ENCODE measurements around the gene FEZ2. TPM values are rescaled to one million over a fixed set of nuclear protein-coding genes. Genes with fewer than 3 reads are reported as not detected.

Gene FEZ2
- total RNA-seq, 4 donors from 2014 or later = 34.3 to 51.6 (median 44.5) TPM

DNA sequence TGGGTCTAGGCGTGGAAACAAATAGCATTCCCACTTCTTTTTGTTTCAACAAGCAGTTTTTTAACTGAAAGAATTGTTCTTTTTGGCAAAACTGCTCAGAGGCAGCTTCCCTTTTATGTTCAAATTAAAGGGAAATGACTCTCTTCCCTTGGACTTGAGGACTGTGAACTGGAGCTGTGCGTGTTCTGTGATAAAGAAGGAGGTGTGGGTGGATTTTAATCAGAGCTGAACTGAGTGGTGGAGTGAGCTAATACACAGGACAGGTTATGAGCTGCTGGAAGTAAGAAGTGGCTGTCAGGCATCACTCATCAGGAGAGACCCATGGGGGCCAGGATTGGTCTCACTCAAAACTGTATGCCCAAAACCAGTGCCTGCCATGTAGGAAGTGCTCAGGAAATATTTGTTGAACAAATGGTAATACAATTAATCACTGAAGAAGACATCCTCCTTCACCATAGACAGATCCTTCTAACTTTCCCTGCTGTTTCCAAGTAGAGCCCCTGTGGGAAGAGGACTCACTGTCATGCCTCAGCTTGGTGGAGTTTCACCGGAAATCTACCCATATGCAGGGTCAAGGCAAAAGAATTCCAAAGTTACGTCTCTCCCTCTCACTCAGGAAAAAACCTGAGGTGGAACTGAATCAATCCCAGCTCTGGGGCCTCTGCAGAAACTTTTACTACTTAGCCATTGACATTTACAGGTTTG is 55.9 kb downstream of the FEZ2 start:
- 80 to 85% methylated on average over 4 of the region's 4 CpGs for WGBS, 2 donors

DNA sequence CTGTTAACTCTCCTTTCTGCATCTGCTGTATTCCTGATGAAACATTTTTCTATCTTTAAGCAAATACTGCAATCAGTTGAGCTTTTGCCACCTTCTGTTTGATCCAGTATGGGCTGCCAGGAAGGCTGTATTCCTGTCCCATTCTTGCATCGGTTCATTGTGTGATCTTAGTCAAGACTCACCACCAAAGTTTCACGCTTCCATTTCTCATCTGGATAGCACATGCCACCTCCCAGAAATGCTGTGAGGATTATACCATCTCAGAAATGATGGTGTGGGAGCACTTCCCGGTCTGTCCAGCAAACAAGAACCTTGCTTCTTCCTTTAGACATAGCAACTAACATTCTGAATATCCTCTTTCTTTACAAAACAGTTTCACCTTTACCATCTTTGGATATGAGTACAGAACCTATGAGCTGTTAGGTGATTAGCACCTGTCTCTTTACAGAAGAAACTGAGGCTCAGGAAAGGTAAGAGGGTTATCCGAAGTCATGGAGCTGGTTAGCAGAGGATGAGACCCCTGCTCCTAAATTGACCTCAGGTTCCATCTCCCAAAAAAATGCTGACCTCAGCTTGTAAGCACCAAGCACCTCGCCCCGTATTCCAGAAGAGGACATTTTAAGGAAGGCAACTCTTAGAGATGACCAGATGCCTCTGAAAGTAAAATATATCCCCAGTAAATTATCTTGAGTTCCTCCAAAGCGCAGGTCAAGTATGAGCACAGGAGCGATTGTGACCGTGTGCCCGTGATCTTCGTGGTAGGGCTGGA is 56.8 kb downstream of the FEZ2 start:
- Histone ChIP-seq H3K9me3 (no peaks in the 10 kb centered on the region), H3K4me1 (peaks cover 0 to 5% of the 10 kb centered on the region in 2 donors), H3K4me3 (replicated peaks in 1 of 3) (no peak overlapping the region), H3K27me3 (no peaks in the 10 kb centered on the region), H3K36me3 (peaks cover 7 to 10% of the 10 kb centered on the region in 2 donors), H3K27ac (no peak overlapping the region)
- TF ChIP-seq, protein P1, sequence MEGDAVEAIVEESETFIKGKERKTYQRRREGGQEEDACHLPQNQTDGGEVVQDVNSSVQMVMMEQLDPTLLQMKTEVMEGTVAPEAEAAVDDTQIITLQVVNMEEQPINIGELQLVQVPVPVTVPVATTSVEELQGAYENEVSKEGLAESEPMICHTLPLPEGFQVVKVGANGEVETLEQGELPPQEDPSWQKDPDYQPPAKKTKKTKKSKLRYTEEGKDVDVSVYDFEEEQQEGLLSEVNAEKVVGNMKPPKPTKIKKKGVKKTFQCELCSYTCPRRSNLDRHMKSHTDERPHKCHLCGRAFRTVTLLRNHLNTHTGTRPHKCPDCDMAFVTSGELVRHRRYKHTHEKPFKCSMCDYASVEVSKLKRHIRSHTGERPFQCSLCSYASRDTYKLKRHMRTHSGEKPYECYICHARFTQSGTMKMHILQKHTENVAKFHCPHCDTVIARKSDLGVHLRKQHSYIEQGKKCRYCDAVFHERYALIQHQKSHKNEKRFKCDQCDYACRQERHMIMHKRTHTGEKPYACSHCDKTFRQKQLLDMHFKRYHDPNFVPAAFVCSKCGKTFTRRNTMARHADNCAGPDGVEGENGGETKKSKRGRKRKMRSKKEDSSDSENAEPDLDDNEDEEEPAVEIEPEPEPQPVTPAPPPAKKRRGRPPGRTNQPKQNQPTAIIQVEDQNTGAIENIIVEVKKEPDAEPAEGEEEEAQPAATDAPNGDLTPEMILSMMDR (IDR thresholded peaks at IDR 0.05) = no peak
- no peak for TF ChIP-seq POLR2A (IDR thresholded peaks at IDR 0.05)
- 93 to 95% methylated on average over 11 of the region's 11 CpGs for WGBS, 2 donors
- intact Hi-C loops (cut with DNase I) = no loop called here
- no peak for DNase-seq

More for the DNA sequence above, 55.9 kb downstream of the FEZ2 start:
- no peak overlapping the region for H3K27ac ChIP-seq
- no peaks in the 10 kb centered on the region for H3K9me3 ChIP-seq
- H3K4me3 ChIP-seq (replicated peaks in 1 of 3) = no peak overlapping the region
- H3K27me3 ChIP-seq = no peaks in the 10 kb centered on the region
- TF ChIP-seq, protein P1 (IDR thresholded peaks at IDR 0.05) = no peak
- no peak for TF ChIP-seq POLR2A (IDR thresholded peaks at IDR 0.05)
- intact Hi-C loops (cut with DNase I) = no loop called here
- peaks cover 0 to 5% of the 10 kb centered on the region in 2 donors for H3K4me1 ChIP-seq
- peaks cover 7 to 10% of the 10 kb centered on the region in 2 donors for H3K36me3 ChIP-seq
- no peak for DNase-seq

DNA sequence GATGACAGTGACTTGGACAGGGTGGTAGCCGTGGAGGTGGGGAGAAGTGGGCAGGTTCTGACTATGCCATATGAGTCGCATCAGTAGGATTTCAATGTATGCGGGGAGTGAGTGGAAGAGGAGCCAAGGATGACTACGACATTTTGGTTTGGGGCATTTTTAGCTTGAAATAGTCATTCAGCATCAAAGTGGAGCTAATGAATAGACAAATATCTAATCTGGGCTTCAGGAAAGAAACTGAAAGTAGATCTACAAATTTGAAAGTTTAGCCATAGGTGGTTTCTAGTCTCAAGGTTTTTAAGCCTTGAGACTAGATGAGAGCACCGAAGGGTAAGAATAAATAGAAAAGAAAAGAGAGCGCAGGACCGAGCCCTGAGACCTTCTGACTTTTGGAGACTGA is 58.3 kb downstream of the FEZ2 start:
- no peak overlapping the region for H3K27ac ChIP-seq
- no peak for DNase-seq

DNA sequence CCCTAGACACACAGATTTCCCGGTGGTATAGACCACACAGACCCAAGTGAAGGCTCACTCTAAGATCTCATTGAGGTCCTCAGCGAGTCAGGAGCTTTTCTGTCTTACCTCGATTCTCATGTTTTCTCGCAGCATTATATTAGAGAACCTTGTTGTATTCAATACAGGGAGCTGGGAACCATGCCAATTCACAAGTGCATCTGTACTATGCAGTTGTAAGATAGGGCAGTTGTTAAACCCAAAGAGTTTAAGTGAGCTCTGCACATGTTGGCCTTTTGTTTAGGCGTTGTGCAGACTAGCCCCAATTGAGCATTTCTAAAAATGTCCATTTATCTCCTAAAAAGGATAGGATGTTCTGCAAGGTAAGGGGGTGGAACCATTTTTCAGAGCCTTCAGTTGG is 59.6 kb downstream of the FEZ2 start:
- WGBS, 2 donors = 47% methylated on average over 5 of the region's 5 CpGs
- H3K4me1 ChIP-seq = peaks cover 0 to 5% of the 10 kb centered on the region in 2 donors
- no peak for TF ChIP-seq POLR2A (IDR thresholded peaks at IDR 0.05)
- TF ChIP-seq, protein P1 (IDR thresholded peaks at IDR 0.05) = no peak
- H3K9me3 ChIP-seq = no peaks in the 10 kb centered on the region
- H3K27ac ChIP-seq = no peak overlapping the region
- H3K27me3 ChIP-seq = no peaks in the 10 kb centered on the region
- no peak overlapping the region for H3K4me3 ChIP-seq (replicated peaks in 1 of 3)
- intact Hi-C loops (cut with DNase I) = no loop called here
- peaks cover 0 to 7% of the 10 kb centered on the region in 2 donors for H3K36me3 ChIP-seq
- DNase-seq = peak; percentile 65 to 69

More for the DNA sequence above, 58.3 kb downstream of the FEZ2 start:
- intact Hi-C loops (cut with DNase I) = no loop called here
- Histone ChIP-seq H3K4me3 (replicated peaks in 1 of 3) (no peak overlapping the region), H3K9me3 (no peaks in the 10 kb centered on the region), H3K27me3 (no peaks in the 10 kb centered on the region), H3K4me1 (peaks cover 0 to 5% of the 10 kb centered on the region in 2 donors), H3K36me3 (peaks cover 0 to 7% of the 10 kb centered on the region in 2 donors)
- TF ChIP-seq, protein P1 (IDR thresholded peaks at IDR 0.05) = no peak
- no peak for TF ChIP-seq POLR2A (IDR thresholded peaks at IDR 0.05)
- 93 to 99% methylated on average over 7 of the region's 7 CpGs for WGBS, 2 donors

DNA sequence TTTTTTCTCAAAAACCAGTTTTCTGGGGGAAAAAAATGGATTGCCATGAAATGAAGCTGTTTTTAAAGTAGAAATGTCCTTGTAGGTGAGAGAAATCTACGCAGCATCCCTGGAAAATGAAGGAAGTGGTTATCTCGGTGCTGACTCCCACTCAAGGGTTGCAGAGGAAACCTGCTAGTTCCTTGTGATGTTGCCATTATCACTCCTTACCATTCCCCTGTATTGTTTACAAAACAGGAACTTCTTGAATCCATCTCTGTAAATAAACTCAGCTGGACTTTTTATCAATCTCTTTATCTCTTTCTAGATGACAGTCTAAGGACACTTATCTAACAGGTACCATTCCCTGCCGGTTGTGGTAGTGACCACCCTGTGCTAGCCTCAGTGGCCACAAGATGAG is 61.2 kb downstream of the FEZ2 start:
- TF ChIP-seq, protein P1 (IDR thresholded peaks at IDR 0.05) = no peak
- no peak for TF ChIP-seq POLR2A (IDR thresholded peaks at IDR 0.05)
- H3K9me3 ChIP-seq = no peaks in the 10 kb centered on the region
- H3K27ac ChIP-seq = no peak overlapping the region
- H3K36me3 ChIP-seq = peaks cover 0 to 9% of the 10 kb centered on the region in 2 donors
- no peak for DNase-seq
- WGBS, 2 donors = 88 to 89% methylated on average over 3 of the region's 3 CpGs
- intact Hi-C loops (cut with DNase I) = no loop called here
- no peak overlapping the region for H3K4me3 ChIP-seq (replicated peaks in 1 of 3)
- H3K27me3 ChIP-seq = no peaks in the 10 kb centered on the region
- peaks cover 0 to 5% of the 10 kb centered on the region in 2 donors for H3K4me1 ChIP-seq

Measured in thyroid gland (tissue), 4 donors.